Nephron progenitor cell (in vitro differentiated cells): ENCODE data around the gene UBFD1.
A peak's percentile ranks its signal among the peaks of the same experiment; 100 is the strongest.

Experiments
- DNase-seq: peaks from one replicate; pipeline ENCODE4 v3.0.0; 2021
- H3K27ac Mint-ChIP-seq: 2 replicates; pipeline ENCODE4 v1.8.0; 2021; ENCODE audit warnings: mild to moderate bottlenecking, moderate library complexity, mixed read lengths
- H3K27me3 Mint-ChIP-seq: 2 replicates; pipeline ENCODE4 v1.8.0; 2021; ENCODE audit warnings: mild to moderate bottlenecking, low read depth, mixed read lengths; ENCODE audit not compliant: poor library complexity
- H3K36me3 Mint-ChIP-seq: 2 replicates; pipeline ENCODE4 v1.8.0; 2021; ENCODE audit warnings: low read depth, mixed read lengths
- H3K4me1 Mint-ChIP-seq: 2 replicates; pipeline ENCODE4 v1.8.0; 2021; ENCODE audit warnings: mixed read lengths
- H3K4me3 Mint-ChIP-seq: 2 replicates; pipeline ENCODE4 v1.8.0; 2021; ENCODE audit warnings: mild to moderate bottlenecking, moderate library complexity, mixed read lengths
- H3K9me3 Mint-ChIP-seq: 2 replicates; pipeline ENCODE4 v1.8.0; 2021; ENCODE audit warnings: mild to moderate bottlenecking, moderate library complexity, mixed read lengths
- TF ChIP-seq, protein P1 (sequence below): fragments of 200-600 bp; sonication (generic); IDR thresholded peaks from 2 replicates; pipeline ENCODE4 v1.5.0; 2021; ENCODE audit warnings: antibody characterized with exemption

The UBFD1 gene

DNA sequence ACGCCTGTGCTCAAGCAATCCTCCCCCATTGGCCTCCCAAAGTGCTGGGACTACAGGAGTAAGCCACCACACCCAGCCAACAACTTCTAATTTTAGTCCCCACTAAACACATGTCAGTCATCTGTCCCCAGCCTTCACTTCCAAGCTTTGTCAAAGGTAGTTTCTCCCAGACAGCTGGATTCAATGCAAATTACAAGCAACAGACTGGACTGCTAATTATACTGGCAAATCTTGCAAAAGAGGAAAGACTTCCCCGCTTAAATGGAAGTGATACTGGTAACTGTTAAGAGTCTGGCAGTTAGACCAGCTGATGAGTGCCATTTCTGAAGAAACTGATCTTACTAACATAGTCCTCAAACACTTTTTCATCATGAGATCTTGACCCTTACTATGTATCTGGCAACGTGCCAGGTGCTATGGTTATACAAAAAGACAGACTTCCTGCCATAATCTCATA is 39.1 kb upstream of the UBFD1 start:
- peaks cover 59% of the 10 kb centered on the region for H3K36me3 Mint-ChIP-seq
- TF ChIP-seq, protein P1, sequence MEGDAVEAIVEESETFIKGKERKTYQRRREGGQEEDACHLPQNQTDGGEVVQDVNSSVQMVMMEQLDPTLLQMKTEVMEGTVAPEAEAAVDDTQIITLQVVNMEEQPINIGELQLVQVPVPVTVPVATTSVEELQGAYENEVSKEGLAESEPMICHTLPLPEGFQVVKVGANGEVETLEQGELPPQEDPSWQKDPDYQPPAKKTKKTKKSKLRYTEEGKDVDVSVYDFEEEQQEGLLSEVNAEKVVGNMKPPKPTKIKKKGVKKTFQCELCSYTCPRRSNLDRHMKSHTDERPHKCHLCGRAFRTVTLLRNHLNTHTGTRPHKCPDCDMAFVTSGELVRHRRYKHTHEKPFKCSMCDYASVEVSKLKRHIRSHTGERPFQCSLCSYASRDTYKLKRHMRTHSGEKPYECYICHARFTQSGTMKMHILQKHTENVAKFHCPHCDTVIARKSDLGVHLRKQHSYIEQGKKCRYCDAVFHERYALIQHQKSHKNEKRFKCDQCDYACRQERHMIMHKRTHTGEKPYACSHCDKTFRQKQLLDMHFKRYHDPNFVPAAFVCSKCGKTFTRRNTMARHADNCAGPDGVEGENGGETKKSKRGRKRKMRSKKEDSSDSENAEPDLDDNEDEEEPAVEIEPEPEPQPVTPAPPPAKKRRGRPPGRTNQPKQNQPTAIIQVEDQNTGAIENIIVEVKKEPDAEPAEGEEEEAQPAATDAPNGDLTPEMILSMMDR: no peak
- H3K9me3 Mint-ChIP-seq: no peaks in the 10 kb centered on the region
- H3K4me3 Mint-ChIP-seq: no peak overlapping the region
- peaks cover 4% of the 10 kb centered on the region for H3K27me3 Mint-ChIP-seq
- peak overlapping the region; percentile 48 for H3K27ac Mint-ChIP-seq
- no peak for DNase-seq
- H3K4me1 Mint-ChIP-seq: peaks cover 4% of the 10 kb centered on the region

GRCh38 chr16:23519282-23519681 is 38.2 kb upstream of the UBFD1 start:
- H3K36me3 Mint-ChIP-seq: peaks cover 62% of the 10 kb centered on the region
- TF ChIP-seq, protein P1: no peak
- peaks cover 4% of the 10 kb centered on the region for H3K27me3 Mint-ChIP-seq
- H3K4me1 Mint-ChIP-seq: peaks cover 4% of the 10 kb centered on the region
- no peak overlapping the region for H3K4me3 Mint-ChIP-seq
- no peaks in the 10 kb centered on the region for H3K9me3 Mint-ChIP-seq
- peak overlapping the region; percentile 64 for H3K27ac Mint-ChIP-seq
- DNase-seq: no peak

- H3K27me3 Mint-ChIP-seq: peaks cover 3% of the 10 kb centered on the region
- peaks cover 62% of the 10 kb centered on the region for H3K36me3 Mint-ChIP-seq
- H3K4me1 Mint-ChIP-seq: peaks cover 4% of the 10 kb centered on the region
- no peak overlapping the region for H3K4me3 Mint-ChIP-seq
- no peak overlapping the region for H3K27ac Mint-ChIP-seq
- TF ChIP-seq, protein P1: no peak
- DNase-seq: no peak
- H3K9me3 Mint-ChIP-seq: no peaks in the 10 kb centered on the region
Measured at GRCh38 chr16:23520500-23520899, 37.0 kb upstream of the UBFD1 start.

GRCh38 chr16:23521037-23521743 is 36.3 kb upstream of the UBFD1 start:
- peaks cover 4% of the 10 kb centered on the region for H3K4me1 Mint-ChIP-seq
- TF ChIP-seq, protein P1: no peak
- no peak for DNase-seq
- no peak overlapping the region for H3K27ac Mint-ChIP-seq
- H3K36me3 Mint-ChIP-seq: peaks cover 58% of the 10 kb centered on the region
- no peak overlapping the region for H3K4me3 Mint-ChIP-seq
- no peaks in the 10 kb centered on the region for H3K27me3 Mint-ChIP-seq
- H3K9me3 Mint-ChIP-seq: no peaks in the 10 kb centered on the region

GRCh38 chr16:23521965-23522364 is 35.6 kb upstream of the UBFD1 start:
- Mint-ChIP-seq H3K27me3 (no peaks in the 10 kb centered on the region), H3K9me3 (no peaks in the 10 kb centered on the region), H3K36me3 (peaks cover 57% of the 10 kb centered on the region), H3K27ac (no peak overlapping the region), H3K4me3 (no peak overlapping the region), H3K4me1 (no peaks in the 10 kb centered on the region)
- TF ChIP-seq, protein P1: no peak
- DNase-seq: no peak

DNA sequence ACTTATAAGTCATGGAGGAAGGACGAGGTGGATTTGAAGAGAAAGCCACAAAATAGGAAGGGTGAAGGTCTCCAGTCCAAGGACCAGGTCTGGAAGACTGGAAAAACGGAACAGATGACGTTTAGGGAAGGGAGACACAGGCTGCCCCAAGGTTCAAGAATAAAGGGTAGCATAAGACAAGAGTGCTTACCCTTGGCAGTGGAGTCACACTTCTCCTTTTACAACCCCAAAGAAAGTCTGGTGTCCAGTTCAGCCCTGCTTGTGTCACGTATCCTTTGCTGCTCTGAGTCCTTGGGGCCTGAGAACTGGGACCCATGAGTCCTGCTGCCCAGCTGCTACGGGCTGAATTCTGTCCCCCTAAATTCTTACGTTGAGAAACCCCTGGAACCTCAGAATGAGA is 34.2 kb upstream of the UBFD1 start:
- Mint-ChIP-seq H3K27me3 (no peaks in the 10 kb centered on the region), H3K4me3 (no peak overlapping the region), H3K4me1 (no peaks in the 10 kb centered on the region), H3K9me3 (no peaks in the 10 kb centered on the region), H3K36me3 (peaks cover 61% of the 10 kb centered on the region), H3K27ac (no peak overlapping the region)
- no peak for DNase-seq
- TF ChIP-seq, protein P1: no peak
